ENCODE measurements around the gene RNF138. TPM values are rescaled to one million over a fixed set of nuclear protein-coding genes. Genes with fewer than 3 reads are reported as not detected.

Gene RNF138
- total and polyA plus RNA-seq, 2 of the 8 experiments (the other 6 are each of a cell fraction or from before 2014, with no cell fraction given), result 29.2 to 109 TPM

GRCh38 chr18:32148185-32148870 lies 56.7 kb downstream of the RNF138 start:
- Histone ChIP-seq H3K79me1 (ENCODE audit: low read depth, low read length) (no peaks in the 10 kb centered on the region), H3K4me3 (ENCODE audit: extremely low read depth in 1 of 4, insufficient read depth in 2 of 4, low read depth in 3 of 4, low read length in 4 of 4) (no peak overlapping the region), H3K27me3 (replicated peaks in 1 of 4; ENCODE audit: control insufficient read depth in 3 of 4, extremely low read depth in 1 of 4, insufficient read depth in 3 of 4, low read length in 3 of 4) (no peaks in the 10 kb centered on the region), H3K9me3 (ENCODE audit: insufficient read depth in 2 of 2, low read depth in 1 of 2, low read length in 1 of 2) (no peaks in the 10 kb centered on the region), H2AFZ (ENCODE audit: low read length) (no peak overlapping the region), H3K56ac (replicated peaks; ENCODE audit: insufficient read length, low read depth, low read length) (no peak overlapping the region), H3K4me1 (replicated peaks in 1 of 4; ENCODE audit: control insufficient read depth in 3 of 4, insufficient read depth in 4 of 4, low read length in 3 of 4) (no peaks in the 10 kb centered on the region), H2BK12ac (ENCODE audit: low read depth, low read length) (no peak overlapping the region), H3K9ac (replicated peaks in 1 of 4; ENCODE audit: extremely low read depth in 1 of 4, low read depth in 3 of 4, low read length in 3 of 4) (no peak overlapping the region), H3K23me2 (ENCODE audit: low read depth, low read length) (no peaks in the 10 kb centered on the region), H4K91ac (replicated peaks; ENCODE audit: insufficient read length, low read length) (no peak overlapping the region), H3K4me2 (ENCODE audit: insufficient read depth in 1 of 2, low read depth in 2 of 2, low read length in 2 of 2) (no peak overlapping the region), H2AK5ac (ENCODE audit: low read depth, low read length) (no peak overlapping the region), H2BK15ac (ENCODE audit: low read length) (no peak overlapping the region), H3K23ac (ENCODE audit: insufficient read length) (no peak overlapping the region), H3K18ac (ENCODE audit: extremely low read depth, low read length) (no peak overlapping the region), H3K14ac (ENCODE audit: insufficient read length) (no peak overlapping the region), H3K79me2 (ENCODE audit: control insufficient read depth in 1 of 2, insufficient read depth in 2 of 2, low read length in 2 of 2) (no peaks in the 10 kb centered on the region), H3K27ac (ENCODE audit: low read depth, low read length) (no peak overlapping the region), H3K36me3 (ENCODE audit: control insufficient read depth in 2 of 4, insufficient read depth in 4 of 4, low read length in 3 of 4) (no peaks in the 10 kb centered on the region), H2BK120ac (replicated peaks; ENCODE audit: low read depth, low read length) (no peak overlapping the region), H4K5ac (ENCODE audit: insufficient read length, low read depth, low read length) (no peak overlapping the region), H4K20me1 (replicated peaks in 1 of 2; ENCODE audit: control insufficient read depth in 1 of 2, insufficient read depth in 2 of 2, low read length in 2 of 2) (no peaks in the 10 kb centered on the region), H4K8ac (ENCODE audit: extremely low read depth, insufficient read depth, low read length) (no peak overlapping the region), H2BK5ac (ENCODE audit: low read depth, low read length) (no peak overlapping the region), H3K4ac (replicated peaks; ENCODE audit: insufficient read length, low read depth, low read length) (no peak overlapping the region), H2BK20ac (ENCODE audit: low read length) (no peak overlapping the region)
- CTCF ChIA-PET (ENCODE audit: partially characterized antibody), result interaction anchor here (1.0 kb wide), 1 partner anchor 9 kb away, joined by 4 read pairs; no protein-coding TSS in a partner anchor
- 61% methylated on average over 2 of the region's 2 CpGs; no CpG with 5 or more reads in 1 of the 2 experiments for WGBS, 2 experiments (ENCODE audit: extremely low coverage in 1 of 2, insufficient coverage in 1 of 2, insufficient read length in 1 of 2, insufficient replicate concordance in 2 of 2, low coverage in 1 of 2, low lambda C conversion rate in 2 of 2, missing lambda C conversion rate in 1 of 2)
- POLR2A ChIA-PET (ENCODE audit: partially characterized antibody), result no interaction called here
- FAIRE-seq, result no peak
- TF ChIP-seq, protein P1, sequence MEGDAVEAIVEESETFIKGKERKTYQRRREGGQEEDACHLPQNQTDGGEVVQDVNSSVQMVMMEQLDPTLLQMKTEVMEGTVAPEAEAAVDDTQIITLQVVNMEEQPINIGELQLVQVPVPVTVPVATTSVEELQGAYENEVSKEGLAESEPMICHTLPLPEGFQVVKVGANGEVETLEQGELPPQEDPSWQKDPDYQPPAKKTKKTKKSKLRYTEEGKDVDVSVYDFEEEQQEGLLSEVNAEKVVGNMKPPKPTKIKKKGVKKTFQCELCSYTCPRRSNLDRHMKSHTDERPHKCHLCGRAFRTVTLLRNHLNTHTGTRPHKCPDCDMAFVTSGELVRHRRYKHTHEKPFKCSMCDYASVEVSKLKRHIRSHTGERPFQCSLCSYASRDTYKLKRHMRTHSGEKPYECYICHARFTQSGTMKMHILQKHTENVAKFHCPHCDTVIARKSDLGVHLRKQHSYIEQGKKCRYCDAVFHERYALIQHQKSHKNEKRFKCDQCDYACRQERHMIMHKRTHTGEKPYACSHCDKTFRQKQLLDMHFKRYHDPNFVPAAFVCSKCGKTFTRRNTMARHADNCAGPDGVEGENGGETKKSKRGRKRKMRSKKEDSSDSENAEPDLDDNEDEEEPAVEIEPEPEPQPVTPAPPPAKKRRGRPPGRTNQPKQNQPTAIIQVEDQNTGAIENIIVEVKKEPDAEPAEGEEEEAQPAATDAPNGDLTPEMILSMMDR (IDR thresholded peaks at IDR 0.05; ENCODE audit: control extremely low read depth in 1 of 3, insufficient read depth in 1 of 3, low read depth in 1 of 3, low read length in 3 of 3), result no peak
- no peak for DNase-seq (ENCODE audit: low read depth in 1 of 2, low spot score in 2 of 2)
